Embryonic facial prominence (tissue), 1 donor: ENCODE data around the gene RAD23B.
"Not testable (repeated sequence)": the region's sequence is repeated elsewhere in the genome, so short reads cannot be mapped to it uniquely, and the experiment has no call there.

Experiments
- DNase-seq: peaks from one replicate; pipeline ENCODE4 v3.0.0-alpha.2; 2016; ENCODE audit errors: extremely low spot score

The RAD23B gene

DNA sequence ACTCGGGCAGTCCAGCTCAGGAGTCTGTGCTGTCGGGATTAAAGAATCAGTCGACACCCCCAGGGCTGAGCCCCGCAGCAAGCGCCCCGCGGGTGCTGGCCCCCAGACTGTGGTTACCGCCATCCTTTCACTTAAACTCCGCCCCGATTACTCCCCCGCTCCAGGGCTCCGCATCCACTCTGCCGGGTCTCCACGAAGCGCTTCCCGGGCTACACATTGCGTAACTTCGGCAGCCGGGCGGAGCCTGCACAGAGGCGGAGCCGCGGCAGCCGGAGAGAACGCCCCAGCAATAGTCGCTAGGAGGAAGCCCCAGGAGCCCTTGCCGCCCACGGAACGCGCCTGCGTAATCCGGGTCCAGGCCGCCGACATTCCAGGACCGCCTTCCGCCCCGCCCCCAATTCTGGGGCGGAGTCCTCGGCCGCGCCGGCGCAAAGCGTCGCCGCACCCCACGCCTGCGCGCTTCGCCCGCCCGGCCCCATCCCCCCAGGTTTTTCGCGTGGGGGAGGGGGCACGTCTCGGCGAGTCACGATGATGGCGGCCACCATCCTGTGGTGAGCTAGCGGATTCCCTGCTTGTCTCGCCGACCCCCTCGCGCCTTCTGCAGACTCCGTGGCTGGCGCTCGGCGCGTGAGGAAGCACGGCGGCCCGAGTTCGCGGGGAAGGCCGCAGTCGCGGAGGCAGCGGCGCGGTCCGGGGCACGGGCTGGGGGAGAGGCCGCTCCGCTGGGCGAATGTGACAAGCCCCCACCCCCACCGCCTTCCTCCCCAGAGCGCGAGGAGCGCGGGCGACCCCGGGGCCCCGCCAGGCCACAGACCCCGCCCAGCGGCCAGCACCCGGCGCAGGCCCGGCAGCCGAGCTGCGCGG is at the start of gene RAD23B:
TSS of gene RAD23B (plus strand) at position 521 of the 864 bp plus-strand sequence. CDS start 351 bp downstream, outside the sequence.
- DNase-seq: peak; percentile 98

DNA sequence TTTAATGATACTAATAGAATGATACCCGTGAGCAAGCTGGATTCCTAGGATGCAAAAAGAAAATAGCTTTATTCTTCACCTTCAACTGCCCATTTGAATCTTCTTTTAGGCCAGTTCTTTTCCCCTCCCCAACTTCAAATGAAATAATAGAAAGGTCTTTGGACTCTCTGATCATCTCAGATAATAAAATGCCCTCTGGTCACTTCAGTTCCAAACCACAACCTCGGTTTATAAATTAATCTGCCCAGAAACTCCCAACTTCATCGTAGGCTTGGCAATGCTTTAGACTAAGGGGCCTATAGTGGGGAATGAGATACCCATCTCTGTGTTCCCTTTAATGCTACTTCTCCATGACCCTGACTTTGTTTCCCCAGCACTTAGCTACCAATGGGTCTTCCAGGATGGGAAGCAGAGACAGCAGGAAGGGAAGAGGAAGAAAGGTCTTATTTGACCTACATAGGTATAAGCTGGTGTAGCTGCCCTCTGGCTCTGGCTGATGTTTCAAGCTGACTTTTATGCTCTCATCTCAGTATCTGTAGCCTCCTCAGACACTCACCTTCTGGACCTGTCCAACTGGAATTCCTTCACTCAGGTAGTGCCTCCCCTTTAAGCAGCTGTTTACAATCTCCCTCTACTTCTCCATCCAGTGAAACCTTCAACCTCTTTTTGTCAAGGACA is 47.2 kb upstream of the RAD23B start:
- DNase-seq: no peak

DNA sequence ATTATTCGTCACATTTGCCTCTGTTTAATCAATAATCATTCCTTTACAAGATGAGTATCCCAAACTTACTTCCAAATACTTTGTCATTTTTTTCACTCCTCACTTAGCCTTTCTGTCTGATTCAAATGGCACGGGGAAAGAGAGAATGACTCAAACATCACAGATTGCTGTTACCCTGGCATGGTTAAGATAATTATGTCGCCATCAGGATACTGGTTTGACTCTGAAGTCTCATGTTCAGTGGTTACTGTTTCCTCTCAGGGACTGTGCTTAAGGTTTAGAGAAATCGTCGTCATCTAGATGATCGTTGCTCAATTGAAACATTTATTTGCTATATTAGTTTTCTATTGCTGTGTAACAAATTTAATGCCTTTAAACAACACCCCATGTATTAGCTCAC is 45.2 kb upstream of the RAD23B start:
- DNase-seq: no peak

DNA sequence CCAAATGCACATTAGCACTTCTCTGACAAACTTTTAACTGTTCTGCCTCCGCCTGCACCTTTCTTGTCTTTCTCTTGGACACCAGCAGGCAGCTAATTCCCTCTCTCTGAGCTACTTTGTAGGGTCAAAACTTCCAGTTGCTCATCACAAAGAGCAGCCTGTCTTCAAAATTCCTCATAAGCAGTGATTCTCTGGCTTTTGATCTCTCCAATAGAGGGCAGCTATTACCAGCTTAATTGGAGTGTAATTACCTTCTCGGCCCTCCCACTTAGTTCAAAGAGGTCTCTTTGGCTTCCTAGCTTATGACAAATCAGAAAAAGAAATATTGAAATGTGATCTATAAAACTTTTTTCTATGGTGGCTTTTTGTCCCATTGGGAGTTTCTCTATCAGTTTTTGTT is 43.6 kb upstream of the RAD23B start:
- DNase-seq: no peak

DNA sequence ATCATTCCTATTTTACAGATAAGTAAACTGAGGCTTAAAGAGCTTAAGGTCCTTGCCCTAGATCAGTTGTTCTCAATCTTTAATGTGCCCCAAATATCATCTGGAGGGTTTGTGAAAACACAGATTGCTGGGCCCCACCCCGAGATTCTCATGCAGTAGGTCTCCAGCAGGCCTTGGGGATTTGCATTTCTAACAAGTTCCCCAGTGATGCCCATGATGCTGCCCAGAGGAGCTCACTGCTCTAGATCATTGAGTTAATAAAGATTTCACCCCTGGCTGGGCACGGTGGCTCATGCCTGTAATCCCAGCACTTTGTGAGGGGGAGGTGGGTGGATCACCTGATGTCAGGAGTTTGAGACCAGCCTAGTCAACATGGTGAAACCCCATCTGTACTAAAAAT is 42.8 kb upstream of the RAD23B start:
- no peak for DNase-seq

DNA sequence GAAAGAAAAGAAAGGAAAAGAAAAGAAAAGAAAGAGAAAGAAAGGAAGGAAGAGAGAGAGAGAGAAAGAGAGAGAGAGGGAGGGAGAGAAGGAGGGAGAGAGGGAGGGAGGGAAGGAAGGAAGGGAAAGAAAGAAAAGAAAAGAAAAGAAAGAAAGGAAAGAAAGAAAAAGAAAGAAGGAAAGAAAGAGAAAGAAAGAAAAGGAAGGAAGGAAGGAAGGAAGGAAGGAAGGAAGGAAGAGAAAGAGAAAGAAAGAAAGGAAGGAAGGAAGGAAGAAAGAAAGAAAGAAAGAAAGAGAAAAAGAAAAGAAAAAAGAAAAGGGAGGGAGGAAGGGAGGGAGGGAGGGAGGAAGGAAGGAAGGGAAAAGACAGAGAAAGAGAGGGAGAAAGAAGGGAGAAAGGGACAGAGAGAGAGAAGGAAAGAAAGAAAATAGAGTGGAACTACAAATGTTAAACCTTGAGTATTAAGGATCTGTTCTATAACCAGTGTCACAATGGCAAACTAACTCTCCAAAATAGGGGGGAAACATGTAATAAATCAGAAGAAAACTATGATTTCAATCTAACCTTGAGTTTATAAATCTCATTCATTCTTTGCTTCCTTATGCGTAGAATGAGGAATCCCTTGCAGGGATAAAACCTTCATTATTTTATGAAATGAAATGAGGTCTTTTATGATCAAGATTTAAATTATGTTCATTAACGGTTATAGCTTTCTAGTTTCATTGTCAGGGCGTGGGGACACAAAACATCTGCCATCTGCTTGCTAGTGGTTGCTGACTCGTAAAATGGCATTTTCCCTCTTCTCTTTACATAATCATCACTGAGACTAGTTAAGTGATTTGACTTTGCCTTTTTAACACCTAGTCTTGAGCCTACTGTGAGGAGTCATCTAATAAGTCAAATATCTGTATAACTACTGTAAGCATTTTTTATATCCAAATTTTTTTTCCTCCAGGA is 40.7 kb upstream of the RAD23B start:
- no peak for DNase-seq

DNA sequence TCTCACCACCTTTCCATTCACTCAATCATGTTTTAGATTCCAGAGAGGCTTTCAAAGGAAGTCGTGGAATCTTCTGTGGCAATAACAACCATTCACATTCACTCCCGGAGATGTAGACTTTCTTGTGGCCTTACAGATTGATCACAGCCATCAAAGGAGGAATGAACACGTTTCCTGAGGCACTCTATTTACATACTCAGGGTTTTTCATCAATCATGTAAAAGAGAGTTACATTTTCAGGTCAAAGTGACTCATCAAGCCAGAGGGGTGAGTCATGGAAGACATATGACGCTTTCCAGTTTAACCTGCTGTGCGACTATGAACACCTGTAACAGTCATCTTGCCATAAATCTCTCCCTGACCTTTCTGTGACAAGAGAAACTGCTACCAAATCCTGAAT is 39.3 kb upstream of the RAD23B start:
- no peak for DNase-seq

DNA sequence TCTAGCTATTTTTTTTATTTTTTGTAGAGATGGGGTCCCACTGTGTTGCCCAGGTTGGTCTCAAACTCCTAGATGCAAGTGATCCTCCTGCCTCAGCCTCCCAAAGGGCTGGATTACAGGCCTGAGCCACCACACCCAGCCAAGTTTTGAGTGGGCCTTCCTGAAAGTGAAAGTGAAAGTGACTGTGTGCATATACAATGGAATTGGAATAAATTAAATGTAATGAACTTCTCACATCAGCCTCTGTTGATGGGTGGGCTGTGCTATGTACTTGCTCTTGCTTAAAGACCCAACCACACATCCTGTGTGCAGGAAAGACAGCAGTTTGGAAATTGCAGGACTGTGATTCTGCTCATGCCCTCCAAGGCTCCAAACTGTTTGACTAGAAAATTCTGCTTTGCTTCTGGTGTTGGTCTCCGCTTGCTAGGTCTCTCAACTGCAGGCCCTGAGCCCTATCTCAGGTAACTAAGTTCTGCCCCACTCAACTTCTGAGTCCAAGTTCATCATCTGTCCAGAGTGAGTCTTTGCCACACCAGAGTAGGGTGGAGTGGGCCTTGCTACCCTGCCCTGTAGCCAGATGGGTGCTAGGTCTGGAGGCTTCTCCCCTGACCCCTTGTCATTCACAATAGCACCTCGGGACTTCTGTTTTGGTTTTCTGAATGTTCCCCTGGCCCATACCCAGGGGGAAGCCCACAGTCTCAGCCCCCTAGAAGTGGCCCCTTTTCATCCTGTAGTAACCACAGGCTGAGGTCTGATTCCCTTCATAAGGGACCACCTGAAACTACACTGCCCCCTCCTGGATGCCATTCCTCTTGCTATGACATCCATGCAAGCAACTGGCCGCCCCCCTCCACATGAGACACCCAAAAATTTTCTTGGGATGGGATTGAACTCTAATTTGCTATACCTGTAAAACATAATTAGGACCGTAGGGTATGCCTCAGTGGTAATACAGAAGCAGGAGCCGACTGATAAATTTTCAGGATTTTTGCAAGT is 36.5 kb upstream of the RAD23B start:
- DNase-seq: no peak

DNA sequence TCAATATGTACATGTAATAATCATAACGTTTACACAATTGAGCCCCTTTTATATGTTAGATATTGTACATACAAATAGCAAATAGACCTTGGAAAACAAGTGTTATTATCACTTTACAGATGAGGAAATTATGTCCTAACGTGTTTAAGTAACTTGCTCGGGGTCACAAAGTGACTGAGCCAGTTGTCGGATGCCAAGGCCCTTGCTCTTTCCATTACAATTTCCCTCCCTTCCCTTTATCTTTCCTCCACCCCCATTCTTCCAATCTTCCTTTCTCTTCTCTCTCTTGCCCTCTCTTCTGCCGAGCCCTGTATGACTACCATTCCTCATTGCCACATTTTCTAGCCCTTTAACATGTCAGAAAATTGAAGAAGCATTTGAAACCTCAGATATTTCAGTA is 34.4 kb upstream of the RAD23B start:
- no peak for DNase-seq

DNA sequence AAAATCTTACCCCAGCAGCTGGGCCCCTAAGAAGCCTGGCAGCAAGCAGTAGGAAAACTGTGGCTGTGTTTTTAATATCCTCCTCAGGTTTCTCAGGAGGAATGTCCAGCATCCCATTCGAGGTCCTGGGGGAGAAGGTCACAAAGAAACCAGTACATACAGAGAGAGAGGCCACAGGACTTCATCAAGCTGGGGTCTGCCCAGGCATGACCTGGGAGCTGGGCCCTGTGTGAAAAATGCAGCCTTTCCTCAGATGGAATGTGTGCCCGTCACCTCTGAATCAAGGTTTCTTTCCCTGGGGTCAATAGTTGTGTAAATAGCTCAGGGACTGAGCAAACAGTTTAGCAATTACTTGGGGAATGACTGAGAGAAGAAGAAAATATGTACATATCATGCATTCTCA is 33.9 kb upstream of the RAD23B start:
- DNase-seq: no peak

DNA sequence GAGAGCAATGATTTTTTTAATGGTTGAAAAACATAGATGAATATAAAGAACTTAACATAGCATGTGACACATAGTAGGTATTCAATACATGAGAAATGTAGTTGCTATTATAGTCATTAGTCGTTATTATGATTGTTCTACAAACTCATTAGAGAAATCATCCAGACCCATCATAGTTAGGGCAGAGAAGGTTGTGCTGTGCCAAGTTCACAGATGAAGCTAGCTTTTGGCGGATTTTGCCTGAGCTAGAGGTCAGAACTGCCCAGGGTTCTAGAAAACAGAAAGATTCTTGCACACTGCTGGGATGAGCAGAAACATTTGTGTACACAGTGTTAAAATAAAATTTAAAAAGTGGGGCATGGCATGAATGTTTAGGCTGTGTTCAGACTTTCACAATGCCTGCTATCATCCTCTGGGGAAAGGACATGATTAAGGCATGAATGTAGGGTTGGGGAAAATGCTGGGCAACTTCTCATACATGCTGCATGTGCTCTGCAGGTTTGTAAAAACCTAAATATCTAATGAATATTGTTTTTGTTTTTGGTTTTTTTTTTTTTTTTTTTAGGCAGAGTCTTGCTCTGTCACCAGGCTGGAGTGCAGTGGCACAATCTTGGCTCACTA is 33.3 kb upstream of the RAD23B start:
- no peak for DNase-seq

DNA sequence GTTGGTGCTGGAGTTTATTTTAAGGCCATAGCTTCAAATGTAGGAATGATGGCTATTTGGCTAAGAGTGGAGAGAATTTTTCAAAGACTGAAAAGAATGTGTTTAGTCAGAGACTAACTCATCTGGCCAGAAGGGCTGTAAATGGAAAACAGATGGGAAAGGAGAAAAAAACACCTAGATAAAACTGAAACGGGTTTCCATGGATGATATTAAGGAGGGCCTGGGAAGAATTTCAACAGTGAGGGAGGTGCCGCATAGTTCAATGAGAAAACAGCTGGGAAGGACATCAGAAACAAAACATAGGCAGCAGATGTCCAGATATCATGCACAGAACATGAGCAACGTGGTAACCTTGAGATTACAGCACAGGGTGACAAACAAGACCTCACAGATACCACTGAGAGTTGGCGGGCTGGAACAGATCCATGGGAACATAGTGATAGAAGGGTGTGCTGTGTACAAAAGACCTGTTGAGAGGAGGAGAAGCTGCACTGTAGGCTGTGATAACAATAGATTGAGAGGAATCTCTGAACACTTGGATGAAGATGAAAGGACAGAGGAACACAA is 31.2 kb upstream of the RAD23B start:
- no peak for DNase-seq

DNA sequence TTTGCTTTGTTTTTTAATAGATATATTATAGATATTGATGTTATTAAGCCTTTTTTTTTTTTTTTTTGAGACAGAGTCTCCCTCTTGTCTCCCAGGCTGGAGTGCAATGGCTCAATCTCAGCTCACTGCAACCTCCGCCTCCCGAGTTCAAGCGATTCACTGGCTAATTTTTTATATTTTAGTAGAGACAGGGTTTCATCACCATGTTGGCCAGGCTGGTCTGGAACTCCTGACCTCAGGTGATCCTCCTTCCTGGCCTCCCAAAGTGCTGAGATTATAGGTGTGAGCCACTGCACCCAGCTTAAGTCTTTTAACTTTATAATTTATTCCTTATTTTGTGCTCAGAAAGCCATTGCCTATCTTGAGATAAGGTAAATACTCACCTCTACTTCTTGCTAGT is 24.2 kb upstream of the RAD23B start:
- no peak for DNase-seq

DNA sequence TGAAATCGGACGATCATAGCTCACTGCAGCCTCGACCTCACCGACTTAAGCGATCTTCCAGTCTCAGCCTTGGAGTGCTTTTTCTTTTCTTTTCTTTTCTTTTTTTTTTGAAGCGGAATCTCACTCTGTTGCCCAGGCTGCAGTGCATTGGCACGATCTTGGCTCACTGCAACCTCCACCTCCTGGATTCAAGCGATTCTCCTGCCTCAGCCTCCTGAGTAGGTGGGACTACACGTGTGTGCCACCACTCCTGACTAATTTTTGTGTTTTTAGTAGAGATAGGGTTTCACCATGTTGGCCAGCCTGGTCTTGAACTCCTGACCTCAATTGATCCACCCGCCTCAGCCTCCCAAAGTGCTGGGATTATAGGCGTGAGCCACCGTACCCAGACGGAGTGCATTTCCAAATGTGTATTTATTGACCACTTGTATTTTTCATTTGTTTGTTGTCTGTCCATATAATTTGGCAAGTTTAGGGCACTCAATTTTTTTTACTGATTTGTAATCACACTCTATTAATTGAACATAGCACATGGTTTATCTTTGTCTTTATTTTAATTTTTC is 23.2 kb upstream of the RAD23B start:
- not testable (repeated sequence) for DNase-seq

DNA sequence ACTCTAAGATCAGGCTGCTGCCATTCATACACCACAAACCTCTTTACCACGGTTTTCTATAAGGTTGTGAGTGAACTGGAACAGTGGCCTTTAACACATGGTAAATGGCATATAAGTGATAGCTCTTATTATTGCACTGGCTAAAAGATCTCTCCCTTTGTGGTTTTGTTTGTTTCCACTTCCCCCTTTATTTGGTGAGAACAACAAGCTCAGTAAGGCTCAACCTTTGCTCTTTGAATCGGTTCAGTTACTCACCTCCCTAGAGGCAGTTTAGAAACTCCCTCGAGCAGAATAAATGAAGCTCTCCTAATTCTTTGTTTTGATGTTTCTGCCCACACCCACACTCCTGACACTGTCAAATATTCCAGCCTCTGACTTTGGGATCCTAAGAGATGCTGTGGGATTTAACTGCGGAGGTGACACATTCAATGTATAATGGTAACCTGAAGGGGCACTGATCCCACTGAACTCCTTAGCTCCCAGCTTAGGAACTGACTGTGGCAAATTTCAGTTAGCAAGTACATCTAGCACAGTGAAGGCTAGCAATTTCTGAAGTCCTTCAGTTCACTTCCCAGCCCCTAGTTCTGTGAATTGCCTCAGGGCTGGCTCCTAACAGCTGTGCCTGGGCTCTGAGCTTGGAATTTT is 22.5 kb upstream of the RAD23B start:
- DNase-seq: no peak

DNA sequence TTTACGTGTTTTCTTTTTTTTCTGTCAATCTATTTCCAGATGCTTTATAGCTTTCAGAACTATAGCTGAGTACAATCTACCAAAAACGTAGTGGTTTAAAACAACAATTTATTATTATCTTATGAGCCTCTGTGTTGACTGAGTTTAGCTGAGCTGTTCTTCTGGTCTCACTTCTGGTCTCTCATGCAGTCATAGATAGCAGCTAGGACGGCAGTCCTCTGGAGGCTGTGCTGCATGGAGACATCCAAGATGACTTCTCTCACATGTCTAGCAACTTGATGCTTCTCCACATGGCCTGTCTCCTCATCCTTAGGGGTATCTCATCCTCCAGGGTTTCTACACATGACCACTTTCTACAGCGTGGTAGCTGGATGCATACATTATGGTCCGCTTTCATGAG is 22.0 kb upstream of the RAD23B start:
- DNase-seq: no peak

DNA sequence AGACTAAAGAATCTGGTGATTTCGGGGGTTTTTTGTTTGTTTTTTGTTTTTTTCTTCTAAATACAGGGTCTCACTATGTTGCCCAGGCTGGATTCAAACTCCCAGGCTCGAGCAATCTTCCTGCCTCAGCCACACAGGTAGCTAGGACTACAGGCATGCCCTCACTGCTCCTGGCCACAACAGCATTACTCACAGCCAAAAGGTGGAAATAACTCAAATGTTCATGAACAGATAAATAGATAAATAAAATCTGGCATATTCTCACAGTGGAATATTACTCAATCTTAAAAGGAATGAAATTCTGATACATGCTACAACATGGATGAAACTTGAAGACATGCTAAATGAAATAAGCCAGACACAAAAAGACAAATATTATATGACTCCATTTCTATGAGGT is 19.8 kb upstream of the RAD23B start:
- no peak for DNase-seq

DNA sequence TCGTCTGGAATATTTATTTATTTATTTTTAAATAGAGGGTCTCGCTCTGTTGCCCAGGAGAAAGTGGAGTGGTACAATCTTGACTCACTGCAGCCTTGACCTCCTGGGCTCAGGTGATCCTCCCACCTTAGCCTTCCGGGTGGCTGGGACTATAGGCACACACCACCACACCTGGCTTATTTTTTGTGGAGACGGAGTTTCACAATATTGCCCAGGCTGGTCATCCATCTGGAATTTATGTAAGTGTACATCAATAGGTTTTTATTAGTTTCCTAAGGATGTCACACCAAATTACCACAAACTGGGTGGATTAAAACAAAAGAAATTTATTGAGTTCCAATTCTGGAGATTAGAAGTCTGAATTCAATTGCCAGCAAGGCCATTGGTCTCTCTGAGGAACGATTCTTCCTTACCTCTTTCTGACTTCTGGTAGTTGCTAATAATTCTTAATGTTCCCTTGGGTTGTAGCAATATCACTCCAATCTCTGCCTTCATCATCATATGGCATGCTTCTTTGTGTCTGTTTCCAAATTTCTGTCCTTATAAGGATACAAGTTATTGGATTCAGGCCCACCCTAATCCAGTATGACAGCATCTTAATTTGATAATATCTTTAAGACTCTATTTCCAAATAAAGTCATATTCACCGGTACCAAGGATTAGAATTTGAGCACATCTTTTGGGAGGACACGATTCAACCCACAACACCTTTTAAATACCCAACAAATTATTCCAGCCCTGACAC is 16.3 kb upstream of the RAD23B start:
- DNase-seq: no peak

DNA sequence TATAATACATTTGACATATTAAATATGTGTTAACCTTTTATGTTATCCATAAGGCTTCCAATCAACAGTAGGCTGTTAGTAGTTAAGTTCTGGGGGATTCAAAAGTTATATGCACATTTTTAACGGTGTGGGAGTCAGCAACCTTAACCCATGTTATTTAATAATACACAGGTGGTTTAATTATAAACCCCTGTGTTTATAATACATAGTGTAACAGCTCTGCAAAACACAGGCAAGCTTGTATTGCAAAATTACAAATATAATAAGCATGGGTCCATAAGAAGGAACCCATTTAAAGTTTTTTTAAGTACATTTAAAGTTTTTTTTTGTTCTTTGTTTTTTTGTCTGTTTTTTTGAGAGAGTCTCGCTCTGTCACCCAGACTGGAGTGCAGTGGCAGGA is 14.5 kb upstream of the RAD23B start:
- no peak for DNase-seq
